ENCODE data around the gene NGEF. TPM values are rescaled to one million over a fixed set of nuclear protein-coding genes. Genes with fewer than 3 reads are reported as not detected.

NGEF gene
- total RNA-seq, 1 donor from 2014 or later, result 4.3 TPM

GRCh38 chr2:233007739-233008138 lies 5.3 kb downstream of the NGEF start:
- H3K27me3 ChIP-seq, result no peaks in the 10 kb centered on the region
- H3K4me1 Mint-ChIP-seq, result peaks cover 3% of the 10 kb centered on the region
- no peak overlapping the region for H3K9ac ChIP-seq
- no peak overlapping the region for H3K4me3 Mint-ChIP-seq
- H4K20me1 ChIP-seq (ENCODE audit: low read depth), result no peaks in the 10 kb centered on the region
- DNase-seq (ENCODE audit: low spot score), result no peak
- H2AFZ ChIP-seq (replicated peaks), result no peak overlapping the region
- no peaks in the 10 kb centered on the region for H3K4me1 ChIP-seq
- no peak overlapping the region for H3K27ac ChIP-seq
- no peaks in the 10 kb centered on the region for H3F3A ChIP-seq (ENCODE audit: low read depth)
- H3K36me3 Mint-ChIP-seq, result no peaks in the 10 kb centered on the region
- no peaks in the 10 kb centered on the region for H3K79me2 ChIP-seq (ENCODE audit: low read depth)
- H3K4me2 ChIP-seq, result no peak overlapping the region
- H3K9me3 Mint-ChIP-seq, result no peaks in the 10 kb centered on the region
- H3K27ac Mint-ChIP-seq, result no peak overlapping the region
- H3K27me3 Mint-ChIP-seq (ENCODE audit: insufficient read depth, low read depth), result peaks cover 12% of the 10 kb centered on the region
- no peak overlapping the region for H3K4me3 ChIP-seq
- H3K9me3 ChIP-seq (ENCODE audit: low read depth), result no peaks in the 10 kb centered on the region
- no peaks in the 10 kb centered on the region for H3K36me3 ChIP-seq
- TF ChIP-seq EZH2 (IDR thresholded peaks at IDR 0.05), result no peak
- no peak for TF ChIP-seq CTCF (IDR thresholded peaks at IDR 0.05)
- TF ChIP-seq EZH2phosphoT487 (IDR thresholded peaks at IDR 0.05), result no peak

- peaks cover 12% of the 10 kb centered on the region for H3K27me3 Mint-ChIP-seq (ENCODE audit: insufficient read depth, low read depth)
- H3K4me3 Mint-ChIP-seq, result no peak overlapping the region
- Histone ChIP-seq H3K9ac (no peak overlapping the region), H4K20me1 (ENCODE audit: low read depth) (no peaks in the 10 kb centered on the region), H3K36me3 (no peaks in the 10 kb centered on the region), H3K27ac (no peak overlapping the region), H2AFZ (replicated peaks) (no peak overlapping the region), H3K4me2 (no peak overlapping the region), H3K4me1 (no peaks in the 10 kb centered on the region), H3F3A (ENCODE audit: low read depth) (no peaks in the 10 kb centered on the region), H3K27me3 (no peaks in the 10 kb centered on the region), H3K79me2 (ENCODE audit: low read depth) (no peaks in the 10 kb centered on the region), H3K4me3 (no peak overlapping the region), H3K9me3 (ENCODE audit: low read depth) (no peaks in the 10 kb centered on the region)
- H3K4me1 Mint-ChIP-seq, result peaks cover 3% of the 10 kb centered on the region
- H3K36me3 Mint-ChIP-seq, result no peaks in the 10 kb centered on the region
- TF ChIP-seq CTCF (IDR thresholded peaks at IDR 0.05) (no peak), EZH2phosphoT487 (IDR thresholded peaks at IDR 0.05) (no peak), EZH2 (IDR thresholded peaks at IDR 0.05) (no peak)
- DNase-seq (ENCODE audit: low spot score), result no peak
- H3K9me3 Mint-ChIP-seq, result no peaks in the 10 kb centered on the region
- H3K27ac Mint-ChIP-seq, result no peak overlapping the region
Observed at GRCh38 chr2:233007270-233007669, 5.8 kb downstream of the NGEF start.

GRCh38 chr2:233006648-233007047 lies 6.4 kb downstream of the NGEF start:
- H3K9ac ChIP-seq, result no peak overlapping the region
- no peaks in the 10 kb centered on the region for H3K79me2 ChIP-seq (ENCODE audit: low read depth)
- no peaks in the 10 kb centered on the region for H3K36me3 Mint-ChIP-seq
- no peak overlapping the region for H3K4me2 ChIP-seq
- peaks cover 3% of the 10 kb centered on the region for H3K4me1 Mint-ChIP-seq
- H3K36me3 ChIP-seq, result no peaks in the 10 kb centered on the region
- no peak overlapping the region for H2AFZ ChIP-seq (replicated peaks)
- H3F3A ChIP-seq (ENCODE audit: low read depth), result no peaks in the 10 kb centered on the region
- no peak overlapping the region for H3K4me3 ChIP-seq
- TF ChIP-seq CTCF (IDR thresholded peaks at IDR 0.05) (no peak), EZH2phosphoT487 (IDR thresholded peaks at IDR 0.05) (no peak), EZH2 (IDR thresholded peaks at IDR 0.05) (no peak)
- H3K4me3 Mint-ChIP-seq, result no peak overlapping the region
- no peaks in the 10 kb centered on the region for H4K20me1 ChIP-seq (ENCODE audit: low read depth)
- H3K27ac ChIP-seq, result no peak overlapping the region
- H3K9me3 Mint-ChIP-seq, result no peaks in the 10 kb centered on the region
- H3K4me1 ChIP-seq, result no peaks in the 10 kb centered on the region
- H3K27me3 Mint-ChIP-seq (ENCODE audit: insufficient read depth, low read depth), result peaks cover 12% of the 10 kb centered on the region
- no peak for DNase-seq (ENCODE audit: low spot score)
- no peak overlapping the region for H3K27ac Mint-ChIP-seq
- H3K9me3 ChIP-seq (ENCODE audit: low read depth), result no peaks in the 10 kb centered on the region
- no peaks in the 10 kb centered on the region for H3K27me3 ChIP-seq

Data from neural progenitor cell (in vitro differentiated cells).